ENCODE measurements around the gene GFOD2.

The GFOD2 gene

DNA sequence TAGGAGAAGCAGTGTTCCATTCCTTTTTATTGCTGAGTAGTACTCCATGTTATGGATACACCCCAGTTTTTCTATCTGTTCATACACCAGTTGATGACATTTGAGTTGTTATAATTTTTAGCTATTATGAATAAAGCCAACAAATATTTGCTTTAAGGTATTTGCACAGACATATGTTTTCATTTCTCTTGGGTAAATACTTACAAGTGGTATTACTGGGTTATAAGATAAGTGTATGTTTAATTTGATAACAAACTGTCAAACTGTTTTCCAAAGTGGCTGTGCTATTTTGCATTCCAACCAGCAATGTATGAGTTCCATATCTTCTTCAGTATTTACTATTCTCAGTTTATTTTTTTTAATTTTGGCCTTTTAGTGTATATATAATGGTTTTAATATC lies 27.7 kb upstream of the GFOD2 start:
- ATAC-seq: no peak
- no peak for TF ChIP-seq ZNF70 (CRISPR knock-in tag; IDR thresholded peaks at IDR 0.05)

DNA sequence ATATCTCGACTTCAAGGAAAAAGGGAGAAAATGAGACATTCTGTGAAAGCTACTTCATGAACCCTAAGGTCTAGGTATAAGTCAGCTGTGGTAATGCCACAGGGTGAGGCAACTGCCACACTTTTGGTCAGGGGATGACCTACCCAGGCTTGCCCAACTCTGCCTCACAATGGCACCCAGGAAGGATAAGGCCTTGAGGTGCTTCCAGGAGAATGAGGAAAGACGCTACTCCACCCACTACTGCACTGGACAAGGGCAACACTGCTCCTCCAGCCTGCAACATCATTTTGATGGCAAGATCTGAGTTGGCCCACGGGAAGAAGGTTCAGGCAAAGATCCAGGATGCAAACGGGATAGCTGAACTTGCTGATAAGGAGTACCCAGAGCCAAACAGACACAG lies 22.0 kb upstream of the GFOD2 start:
- ATAC-seq: no peak
- TF ChIP-seq ZC3H10 (CRISPR knock-in tag; IDR thresholded peaks at IDR 0.05) (no peak), SNAI2 (CRISPR knock-in tag; IDR thresholded peaks at IDR 0.05) (no peak), ZNF8 (CRISPR knock-in tag; IDR thresholded peaks at IDR 0.05) (no peak), TOX (CRISPR knock-in tag; IDR thresholded peaks at IDR 0.05; ENCODE audit: borderline replicate concordance) (no peak), RARB (CRISPR knock-in tag; IDR thresholded peaks at IDR 0.05) (no peak), ZNF70 (CRISPR knock-in tag; IDR thresholded peaks at IDR 0.05) (no peak)
- TF ChIP-seq, protein P1, sequence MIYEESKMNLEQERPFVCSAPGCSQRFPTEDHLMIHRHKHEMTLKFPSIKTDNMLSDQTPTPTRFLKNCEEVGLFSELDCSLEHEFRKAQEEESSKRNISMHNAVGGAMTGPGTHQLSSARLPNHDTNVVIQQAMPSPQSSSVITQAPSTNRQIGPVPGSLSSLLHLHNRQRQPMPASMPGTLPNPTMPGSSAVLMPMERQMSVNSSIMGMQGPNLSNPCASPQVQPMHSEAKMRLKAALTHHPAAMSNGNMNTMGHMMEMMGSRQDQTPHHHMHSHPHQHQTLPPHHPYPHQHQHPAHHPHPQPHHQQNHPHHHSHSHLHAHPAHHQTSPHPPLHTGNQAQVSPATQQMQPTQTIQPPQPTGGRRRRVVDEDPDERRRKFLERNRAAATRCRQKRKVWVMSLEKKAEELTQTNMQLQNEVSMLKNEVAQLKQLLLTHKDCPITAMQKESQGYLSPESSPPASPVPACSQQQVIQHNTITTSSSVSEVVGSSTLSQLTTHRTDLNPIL (CRISPR knock-in tag; IDR thresholded peaks at IDR 0.05; ENCODE audit: low read depth): no peak
- TF ChIP-seq, protein P2, sequence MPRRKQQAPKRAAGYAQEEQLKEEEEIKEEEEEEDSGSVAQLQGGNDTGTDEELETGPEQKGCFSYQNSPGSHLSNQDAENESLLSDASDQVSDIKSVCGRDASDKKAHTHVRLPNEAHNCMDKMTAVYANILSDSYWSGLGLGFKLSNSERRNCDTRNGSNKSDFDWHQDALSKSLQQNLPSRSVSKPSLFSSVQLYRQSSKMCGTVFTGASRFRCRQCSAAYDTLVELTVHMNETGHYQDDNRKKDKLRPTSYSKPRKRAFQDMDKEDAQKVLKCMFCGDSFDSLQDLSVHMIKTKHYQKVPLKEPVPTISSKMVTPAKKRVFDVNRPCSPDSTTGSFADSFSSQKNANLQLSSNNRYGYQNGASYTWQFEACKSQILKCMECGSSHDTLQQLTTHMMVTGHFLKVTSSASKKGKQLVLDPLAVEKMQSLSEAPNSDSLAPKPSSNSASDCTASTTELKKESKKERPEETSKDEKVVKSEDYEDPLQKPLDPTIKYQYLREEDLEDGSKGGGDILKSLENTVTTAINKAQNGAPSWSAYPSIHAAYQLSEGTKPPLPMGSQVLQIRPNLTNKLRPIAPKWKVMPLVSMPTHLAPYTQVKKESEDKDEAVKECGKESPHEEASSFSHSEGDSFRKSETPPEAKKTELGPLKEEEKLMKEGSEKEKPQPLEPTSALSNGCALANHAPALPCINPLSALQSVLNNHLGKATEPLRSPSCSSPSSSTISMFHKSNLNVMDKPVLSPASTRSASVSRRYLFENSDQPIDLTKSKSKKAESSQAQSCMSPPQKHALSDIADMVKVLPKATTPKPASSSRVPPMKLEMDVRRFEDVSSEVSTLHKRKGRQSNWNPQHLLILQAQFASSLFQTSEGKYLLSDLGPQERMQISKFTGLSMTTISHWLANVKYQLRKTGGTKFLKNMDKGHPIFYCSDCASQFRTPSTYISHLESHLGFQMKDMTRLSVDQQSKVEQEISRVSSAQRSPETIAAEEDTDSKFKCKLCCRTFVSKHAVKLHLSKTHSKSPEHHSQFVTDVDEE (CRISPR knock-in tag; IDR thresholded peaks at IDR 0.05): no peak

DNA sequence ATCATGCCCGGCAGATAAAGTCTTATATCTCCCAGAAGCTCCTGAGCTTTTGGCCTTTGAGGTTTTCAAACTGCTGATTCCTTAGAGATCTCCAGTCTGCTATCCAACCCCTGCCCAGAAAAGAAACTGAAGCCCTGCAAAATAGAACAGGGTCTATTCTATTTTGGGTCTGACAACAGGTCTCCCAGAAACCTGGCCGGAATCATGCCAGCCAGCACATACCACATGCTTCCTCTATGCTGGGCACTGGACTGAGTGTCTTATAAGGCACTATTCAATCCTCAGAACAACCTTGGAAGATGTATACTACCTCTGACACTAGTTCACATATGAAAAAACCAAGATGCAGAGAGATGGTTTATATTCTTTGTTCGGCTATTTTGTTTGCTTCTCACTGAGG lies 21.3 kb upstream of the GFOD2 start:
- TF ChIP-seq SNAI2 (CRISPR knock-in tag; IDR thresholded peaks at IDR 0.05): no peak
- no peak for TF ChIP-seq ZC3H10 (CRISPR knock-in tag; IDR thresholded peaks at IDR 0.05)
- no peak for TF ChIP-seq TOX (CRISPR knock-in tag; IDR thresholded peaks at IDR 0.05; ENCODE audit: borderline replicate concordance)
- ATAC-seq: no peak

DNA sequence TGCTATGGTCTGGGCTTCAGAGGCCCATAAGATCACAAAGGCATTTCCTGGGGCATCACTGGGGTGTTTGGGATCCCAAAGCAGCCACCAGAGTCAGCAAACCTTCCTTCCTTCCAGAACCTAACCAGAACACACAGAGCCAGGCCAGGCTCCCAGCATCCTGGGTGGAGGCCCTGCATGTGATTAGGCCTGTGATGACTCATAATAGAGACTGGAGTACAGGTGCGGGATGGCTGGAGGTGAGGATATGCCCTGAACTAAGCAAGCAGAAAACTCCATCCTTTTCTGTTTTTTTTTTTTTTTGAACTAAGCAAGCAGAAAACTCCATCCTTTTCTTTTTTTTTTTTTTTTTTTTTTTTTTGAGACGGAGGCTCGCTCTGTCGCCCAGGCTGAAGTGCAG lies 17.7 kb upstream of the GFOD2 start:
- TF ChIP-seq ARNTL (CRISPR knock-in tag; IDR thresholded peaks at IDR 0.05; ENCODE audit: borderline replicate concordance, low read depth): no peak
- TF ChIP-seq ZFP3 (CRISPR knock-in tag; IDR thresholded peaks at IDR 0.05): no peak
- TF ChIP-seq, protein P2 (CRISPR knock-in tag; IDR thresholded peaks at IDR 0.05): no peak
- no peak for TF ChIP-seq ISL1 (CRISPR knock-in tag; IDR thresholded peaks at IDR 0.05)
- no peak for ATAC-seq

DNA sequence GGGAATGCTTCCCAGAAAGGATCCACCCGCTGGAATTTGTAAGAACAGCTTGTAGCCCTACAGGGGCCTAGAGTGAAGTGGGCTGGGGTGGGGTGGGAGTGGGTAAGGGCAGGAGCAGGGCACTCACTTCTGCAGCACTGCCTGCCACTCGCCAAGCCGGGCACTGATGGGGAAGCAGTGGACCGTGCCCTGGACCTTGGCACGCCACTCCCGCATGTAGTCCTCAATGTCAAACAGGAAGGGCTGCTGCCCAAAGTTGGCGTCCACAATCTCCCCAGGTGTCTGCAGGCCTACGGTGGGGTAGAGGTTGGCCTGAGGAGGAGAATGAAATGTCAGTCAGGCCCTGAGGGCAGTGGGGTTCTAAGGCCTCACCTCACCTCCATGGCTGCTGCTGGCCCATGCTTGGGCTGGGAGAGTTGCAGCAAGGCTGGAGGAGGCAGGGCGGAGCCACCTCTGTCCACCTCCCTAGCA lies 15.7 kb upstream of the GFOD2 start:
- TF ChIP-seq ZC3H10 (CRISPR knock-in tag; IDR thresholded peaks at IDR 0.05) (no peak), RARB (CRISPR knock-in tag; IDR thresholded peaks at IDR 0.05) (no peak)
- TF ChIP-seq, protein P1 (CRISPR knock-in tag; IDR thresholded peaks at IDR 0.05; ENCODE audit: low read depth): no peak
- TF ChIP-seq, protein P2 (CRISPR knock-in tag; IDR thresholded peaks at IDR 0.05): no peak
- ATAC-seq: no peak

All from SK-N-SH treated with all-trans-retinoic acid at 6 μM for 48 hours (cell line).